ENCODE results near the gene PCGF3.
"Not testable (repeated sequence)": the region's sequence is repeated elsewhere in the genome, so short reads cannot be mapped to it uniquely, and the experiment has no call there.

- TF ChIP-seq CTCF (IDR thresholded peaks at IDR 0.05; ENCODE audit: insufficient read depth, low read length, poor library complexity, severe bottlenecking); EZH2phosphoT487 (conservative IDR thresholded peaks at IDR 0.05; ENCODE audit: low read length): not testable (repeated sequence)
These were observed 11.2 kb upstream of the PCGF3 start for GRCh38 chr4:694341-694940.
